MCF 10A (cell line): Measurements from ENCODE around the gene FABP1. TPM values are rescaled to one million over a fixed set of nuclear protein-coding genes. Genes with fewer than 3 reads are reported as not detected.

Experiments
- BruUV-seq: library from RNA; stranded (reverse); fragments of 400-500 nt; replicated peaks from 2 replicates; lab custom pipeline; 2021; lab: Mats Ljungman, UMichigan
- CTCF ChIA-PET: fragments of 300-600 bp; sonication (Branson Sonifier 250); formaldehyde crosslinking; extraction: SDS; loops from one replicate; lab custom pipeline; 2021; ENCODE audit warnings: antibody characterized with exemption, inconsistent platforms; lab: Yijun Ruan, JAX
- POLR2A ChIA-PET: fragments of 300-600, 350-650 bp; sonication (Branson Sonifier 250); formaldehyde crosslinking; extraction: SDS; loops from one replicate; lab custom pipeline; 2020; ENCODE audit warnings: antibody characterized with exemption, inconsistent platforms; lab: Yijun Ruan, JAX
- DNase-seq: peaks from one replicate; pipeline ENCODE4 v3.0.0-alpha.2; 2018; ENCODE audit not compliant: unreplicated experiment
- H3K27ac Mint-ChIP-seq: one replicate; pipeline ENCODE4 v1.8.0; 2022; ENCODE audit warnings: mild to moderate bottlenecking, low read depth, mixed read lengths; ENCODE audit not compliant: unreplicated experiment
- H3K27me3 Mint-ChIP-seq: one replicate; pipeline ENCODE4 v1.8.0; 2022; ENCODE audit warnings: mixed read lengths; ENCODE audit not compliant: insufficient read depth, unreplicated experiment
- H3K36me3 Mint-ChIP-seq: one replicate; pipeline ENCODE4 v1.8.0; 2022; ENCODE audit warnings: mild to moderate bottlenecking, moderate library complexity, mixed read lengths; ENCODE audit not compliant: insufficient read depth, unreplicated experiment
- H3K4me1 Mint-ChIP-seq: one replicate; pipeline ENCODE4 v1.8.0; 2022; ENCODE audit warnings: mixed read lengths; ENCODE audit not compliant: insufficient read depth, unreplicated experiment
- H3K4me3 Mint-ChIP-seq: one replicate; pipeline ENCODE4 v1.8.0; 2022; ENCODE audit warnings: mild to moderate bottlenecking, moderate library complexity, mixed read lengths; ENCODE audit not compliant: unreplicated experiment
- H3K9me3 Mint-ChIP-seq: one replicate; pipeline ENCODE4 v1.8.0; 2022; ENCODE audit warnings: mixed read lengths; ENCODE audit not compliant: unreplicated experiment
- CTCF ChIP-seq: fragments of 200-600 bp; IDR thresholded peaks from one replicate; pipeline ENCODE4 v1.8.0; 2022; ENCODE audit warnings: antibody characterized with exemption, mild to moderate bottlenecking; ENCODE audit not compliant: unreplicated experiment
- intact Hi-C: fragments of 100-400 bp; cut with micrococcal nuclease; formaldehyde crosslinking; loops from 2 replicates; pipeline ENCODE4 v1.14.1; 2022
- total RNA-seq: library from RNA; stranded (reverse); gene quantifications from 2 replicates; pipeline ENCODE4 v1.2.3, GENCODE V29; 2022

Gene FABP1
- total RNA-seq, 1 experiment from 2014 or later: not detected

GRCh38 chr2:88087763-88088162 is 40.1 kb downstream of the FABP1 start:
- CTCF ChIA-PET: interaction anchor here (0.7 kb wide), 1 partner anchor 1041 kb away, joined by 4 read pairs; no protein-coding TSS in a partner anchor
- Mint-ChIP-seq H3K27me3 (no peaks in the 10 kb centered on the region), H3K4me3 (no peak overlapping the region), H3K4me1 (no peaks in the 10 kb centered on the region), H3K27ac (no peak overlapping the region), H3K9me3 (no peaks in the 10 kb centered on the region), H3K36me3 (no peaks in the 10 kb centered on the region)
- no TSS peak for BruUV-seq
- POLR2A ChIA-PET: no interaction called here
- no peak for DNase-seq
- intact Hi-C loops: no loop called here
- TF ChIP-seq CTCF: no peak

DNA sequence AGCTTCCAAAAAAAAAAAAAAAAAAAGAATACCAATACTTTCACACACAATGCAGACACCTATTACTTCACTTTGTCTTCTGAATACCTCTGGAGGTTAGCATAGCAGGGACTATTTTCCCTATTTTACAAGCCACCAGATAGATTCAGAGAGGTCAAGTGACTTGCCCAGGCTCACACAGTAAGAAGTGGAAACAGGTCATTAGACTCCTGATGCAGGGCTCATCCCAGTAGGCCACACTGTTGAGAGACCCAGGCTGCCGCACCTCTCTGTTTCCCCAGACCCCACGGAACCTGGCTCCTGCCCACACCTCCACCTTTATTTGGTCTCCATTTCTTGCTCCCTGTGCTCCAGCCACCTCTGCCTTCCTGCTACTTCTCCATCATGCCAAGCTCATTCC is 40.8 kb downstream of the FABP1 start:
- Mint-ChIP-seq H3K27me3 (no peaks in the 10 kb centered on the region), H3K4me1 (no peaks in the 10 kb centered on the region), H3K9me3 (no peaks in the 10 kb centered on the region), H3K4me3 (no peak overlapping the region), H3K27ac (no peak overlapping the region), H3K36me3 (no peaks in the 10 kb centered on the region)
- CTCF ChIA-PET: interaction anchor here (0.7 to 3.6 kb wide), 2 partner anchors 27 to 1041 kb away, joined by 4 to 14 read pairs; no protein-coding TSS in a partner anchor
- no peak for DNase-seq
- intact Hi-C loops: no loop called here
- BruUV-seq: no TSS peak
- no peak for TF ChIP-seq CTCF
- POLR2A ChIA-PET: interaction anchor here (0.7 kb wide), 1 partner anchor 11 kb away, joined by 3 read pairs; no protein-coding TSS in a partner anchor

DNA sequence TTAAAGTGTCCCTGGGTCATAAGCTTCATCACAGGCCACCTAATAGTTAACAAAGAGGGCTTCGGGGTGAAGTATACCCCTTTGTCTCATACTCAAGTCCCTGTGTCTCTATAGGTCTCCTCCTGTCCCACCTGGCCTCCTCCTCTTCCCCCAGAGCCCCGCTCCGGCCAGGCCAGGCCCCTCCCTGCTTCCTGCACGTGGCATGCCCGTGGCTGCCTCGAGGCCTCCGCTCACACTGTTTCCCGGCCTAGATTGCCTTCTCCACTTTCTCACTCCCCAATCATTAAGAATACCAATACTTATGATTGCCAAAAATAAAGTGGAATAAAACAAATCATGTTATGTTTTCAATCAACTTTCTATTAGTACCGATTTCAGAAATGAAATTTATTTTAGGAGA is 41.5 kb downstream of the FABP1 start:
- TF ChIP-seq CTCF: no peak
- POLR2A ChIA-PET: no interaction called here
- no peaks in the 10 kb centered on the region for H3K9me3 Mint-ChIP-seq
- H3K36me3 Mint-ChIP-seq: no peaks in the 10 kb centered on the region
- no peak overlapping the region for H3K27ac Mint-ChIP-seq
- H3K27me3 Mint-ChIP-seq: no peaks in the 10 kb centered on the region
- no peak for DNase-seq
- intact Hi-C loops: no loop called here
- no peak overlapping the region for H3K4me3 Mint-ChIP-seq
- no TSS peak for BruUV-seq
- no peaks in the 10 kb centered on the region for H3K4me1 Mint-ChIP-seq
- CTCF ChIA-PET: interaction anchor here (3.6 kb wide), 1 partner anchor 26 kb away, joined by 14 read pairs; no protein-coding TSS in a partner anchor

DNA sequence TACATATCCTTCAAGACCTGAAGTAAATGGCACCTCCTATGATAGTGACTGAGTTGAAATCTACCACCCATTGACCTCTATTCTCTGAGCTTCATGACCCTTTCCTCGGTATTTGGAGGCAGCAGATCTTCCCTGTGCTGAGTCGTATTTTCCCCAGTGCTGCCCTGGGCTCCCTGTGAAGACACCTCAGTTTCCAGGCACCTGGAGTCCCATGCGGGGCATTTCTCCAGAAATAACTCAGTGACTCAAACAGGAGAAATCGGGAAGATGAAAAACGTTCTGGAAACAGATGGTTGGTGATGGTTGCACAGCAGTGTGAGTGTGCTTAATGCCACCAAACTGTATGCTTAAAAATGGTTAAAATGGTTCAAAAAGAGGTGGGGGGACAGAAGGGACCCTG is 42.3 kb downstream of the FABP1 start:
- no peaks in the 10 kb centered on the region for H3K27me3 Mint-ChIP-seq
- ChIA-PET CTCF (interaction anchor here (3.6 kb wide), 1 partner anchor 25 kb away, joined by 14 read pairs; no protein-coding TSS in a partner anchor), POLR2A (interaction anchor here (2.1 kb wide), 1 partner anchor 11 kb away, joined by 4 read pairs; no protein-coding TSS in a partner anchor)
- H3K4me1 Mint-ChIP-seq: no peaks in the 10 kb centered on the region
- no peaks in the 10 kb centered on the region for H3K36me3 Mint-ChIP-seq
- intact Hi-C loops: no loop called here
- no TSS peak for BruUV-seq
- H3K27ac Mint-ChIP-seq: no peak overlapping the region
- TF ChIP-seq CTCF: no peak
- no peak overlapping the region for H3K4me3 Mint-ChIP-seq
- no peak for DNase-seq
- no peaks in the 10 kb centered on the region for H3K9me3 Mint-ChIP-seq
